A673 (cell line): ENCODE data around the gene RPP25L.

Experiments used
- CTCF ChIP-seq: fragments of 300-800, 200-600 bp; sonication (generic); conservative IDR thresholded peaks from 2 replicates; pipeline ENCODE4 v1.5.1; 2017; ENCODE audit warnings: low read depth, mild to moderate bottlenecking, antibody characterized with exemption, low read length, moderate library complexity, mixed read lengths
- EZH2 ChIP-seq: fragments of 200-600 bp; sonication (generic); IDR thresholded peaks from 2 replicates; pipeline ENCODE4 v1.6.1; 2017; ENCODE audit warnings: borderline replicate concordance, low read depth, mild to moderate bottlenecking, mixed read lengths, antibody characterized with exemption, low read length; ENCODE audit not compliant: poor library complexity, severe bottlenecking

DNA sequence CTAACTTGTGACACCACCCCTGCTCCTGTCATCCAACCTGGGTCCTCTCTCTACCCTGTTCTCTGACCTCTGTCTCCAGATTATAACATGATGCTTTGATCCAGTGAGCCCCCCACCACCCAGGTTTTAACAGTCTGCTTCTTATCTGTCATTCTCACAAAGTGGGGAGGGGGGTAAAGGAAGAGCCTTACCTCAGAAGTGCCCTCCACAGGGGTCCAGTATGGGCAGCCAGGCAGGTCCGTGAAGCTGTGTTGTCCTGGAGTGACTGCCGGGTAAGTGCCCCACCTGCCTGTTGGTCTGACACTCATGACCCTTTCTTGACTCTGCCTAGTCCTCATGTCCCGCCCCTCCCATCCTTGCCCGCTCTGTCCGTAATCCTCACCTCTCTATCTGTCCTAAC lies 43.5 kb upstream of the RPP25L start:
- TF ChIP-seq CTCF (no peak), EZH2 (no peak)
